ENCODE data around the gene CHMP2B. TPM values are rescaled to one million over a fixed set of nuclear protein-coding genes. Genes with fewer than 3 reads are reported as not detected.
A peak's percentile ranks its signal among the peaks of the same experiment; 100 is the strongest.
"Not testable (repeated sequence)": the region's sequence is repeated elsewhere in the genome, so short reads cannot be mapped to it uniquely, and the experiment has no call there.

The CHMP2B gene
- total and polyA plus RNA-seq, 5 experiments from 2014 or later: 25.6 to 57.0 (median 41.8) TPM

DNA sequence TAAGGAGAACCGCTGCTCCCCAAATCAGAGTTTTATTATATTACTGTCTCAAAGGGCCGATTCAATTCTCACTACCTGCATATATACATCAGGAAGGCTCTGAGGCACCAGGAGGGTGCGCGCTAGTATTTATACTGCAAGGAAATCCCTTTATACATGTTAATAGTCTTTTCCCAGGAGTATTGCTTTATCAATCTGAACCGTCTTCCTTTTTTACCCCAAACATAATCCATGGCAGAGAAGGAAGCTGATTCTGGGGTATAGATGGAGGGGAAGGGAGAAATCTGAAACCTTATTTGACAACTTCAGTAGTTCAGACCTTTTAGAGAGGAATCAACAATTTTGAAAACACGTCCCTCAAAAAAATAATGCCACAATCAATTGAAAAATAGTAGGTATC, 49.4 kb downstream of the CHMP2B start, which contains the start of gene POU1F1:
Gene POU1F1 (minus strand): TSS at position 101 of the 400 bp plus-strand sequence. CDS start 122 bp downstream, outside the sequence.
- POLR2A ChIA-PET: no interaction called here
- H3K36me3 Mint-ChIP-seq: no peaks in the 10 kb centered on the region
- peaks cover 0 to 1% (median 0%) of the 10 kb centered on the region in 5 donors for H3K27me3 Mint-ChIP-seq
- H3K4me3 Mint-ChIP-seq: no peak within 1 kb of the TSS
- peaks cover 0 to 2% (median 1%) of the 10 kb centered on the region in 4 donors for H3K4me1 Mint-ChIP-seq
- H3K27ac Mint-ChIP-seq: no peak within 1 kb of the TSS
- no peaks in the 10 kb centered on the region for H3K9me3 Mint-ChIP-seq
- ATAC-seq: no peak
- no peak for DNase-seq

GRCh38 chr3:87287011-87287410, 59.9 kb downstream of the CHMP2B start:
- H3K9me3 Mint-ChIP-seq: no peaks in the 10 kb centered on the region

DNA sequence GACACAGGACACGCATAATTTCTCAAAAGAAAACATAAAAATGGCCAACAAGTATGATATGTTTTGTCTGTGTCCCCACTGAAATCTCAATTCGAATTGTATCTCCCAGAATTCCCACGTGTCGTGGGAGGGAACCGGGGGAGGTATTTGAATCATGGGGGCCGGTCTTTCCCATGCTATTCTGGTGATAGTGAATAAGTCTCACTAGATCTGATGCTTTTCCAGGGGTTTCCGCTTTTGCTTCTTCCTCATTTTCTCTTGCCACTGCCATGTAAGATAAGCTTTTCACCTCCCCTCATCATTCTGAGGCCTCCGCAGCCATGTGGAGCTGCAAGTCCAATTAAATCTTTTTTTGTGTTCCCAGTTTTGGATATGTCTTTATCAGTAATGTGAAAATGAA, 61.3 kb downstream of the CHMP2B start:
- H3K9me3 Mint-ChIP-seq: no peaks in the 10 kb centered on the region
- no peak overlapping the region for H3K4me3 Mint-ChIP-seq
- ATAC-seq (no peak), DNase-seq (no peak)
- H3K36me3 Mint-ChIP-seq: peaks cover 0 to 2% (median 0%) of the 10 kb centered on the region in 3 donors
- H3K27ac Mint-ChIP-seq: no peak overlapping the region
- peaks cover 0 to 4% (median 2%) of the 10 kb centered on the region in 5 donors for H3K27me3 Mint-ChIP-seq
- no peaks in the 10 kb centered on the region for H3K4me1 Mint-ChIP-seq
- POLR2A ChIA-PET: no interaction called here

More at GRCh38 chr3:87287011-87287410, 59.9 kb downstream of the CHMP2B start:
- no peaks in the 10 kb centered on the region for H3K4me1 Mint-ChIP-seq
- ATAC-seq: no peak
- H3K27ac Mint-ChIP-seq: no peak overlapping the region
- DNase-seq: no peak
- H3K27me3 Mint-ChIP-seq: peaks cover 0 to 4% (median 2%) of the 10 kb centered on the region in 5 donors
- H3K36me3 Mint-ChIP-seq: peaks cover 0 to 2% (median 0%) of the 10 kb centered on the region in 3 donors
- H3K4me3 Mint-ChIP-seq: no peak overlapping the region
- POLR2A ChIA-PET: no interaction called here

- no peak overlapping the region for H3K27ac Mint-ChIP-seq
- ATAC-seq (peak in 1 of 2 donors; percentile 63), DNase-seq (peak in 3 of 10 donors; percentile 21 to 36 (median 35))
- no peaks in the 10 kb centered on the region for H3K4me1 Mint-ChIP-seq
- no peaks in the 10 kb centered on the region for H3K9me3 Mint-ChIP-seq
- POLR2A ChIA-PET: no interaction called here
- no peak overlapping the region for H3K4me3 Mint-ChIP-seq
- H3K36me3 Mint-ChIP-seq: no peaks in the 10 kb centered on the region
- H3K27me3 Mint-ChIP-seq: peaks cover 0 to 4% (median 0%) of the 10 kb centered on the region in 5 donors
Measured at GRCh38 chr3:87298111-87298718, 71.1 kb downstream of the CHMP2B start.

DNA sequence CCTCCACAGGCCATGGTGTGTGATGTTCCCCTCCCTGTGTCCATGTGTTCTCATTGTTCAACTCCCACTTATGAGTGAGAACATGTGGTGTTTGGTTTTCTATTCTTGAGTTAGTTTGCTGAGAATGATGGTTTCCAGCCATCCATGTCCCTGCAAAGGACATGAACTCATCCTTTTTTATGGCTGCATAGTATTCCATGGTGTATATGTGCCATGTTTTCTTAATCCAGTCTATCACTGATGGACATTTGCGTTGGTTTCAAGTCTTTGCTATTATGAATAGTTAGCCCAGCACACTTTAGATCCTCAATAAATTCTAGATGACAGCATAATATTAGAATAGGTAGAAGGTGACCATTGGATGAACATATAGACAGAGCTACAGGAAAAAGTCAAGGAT, 77.9 kb downstream of the CHMP2B start:
- H3K27me3 Mint-ChIP-seq: peaks cover 0 to 11% (median 3%) of the 10 kb centered on the region in 5 donors
- H3K9me3 Mint-ChIP-seq, POLR2A ChIA-PET: not testable (repeated sequence)

More for the DNA sequence above, 77.9 kb downstream of the CHMP2B start:
- DNase-seq, H3K4me3 Mint-ChIP-seq, ATAC-seq, H3K27ac Mint-ChIP-seq, H3K36me3 Mint-ChIP-seq, H3K4me1 Mint-ChIP-seq: not testable (repeated sequence)

Small RNAs within 50 kb of the gene (microRNA-seq; reads per million reads assigned to microRNA genes)
- gene MIR4795 (ENCODE audit: borderline microRNAs expressed): not detected

Other genes starting within 250 kb of the CHMP2B start
- not detected for gene VGLL3, start 236.2 kb upstream of the CHMP2B start, total RNA-seq
- not detected for gene VGLL3, start 236.2 kb upstream of the CHMP2B start, polyA plus RNA-seq
- not detected for gene POU1F1, start 49.3 kb downstream of the CHMP2B start, total RNA-seq
- gene POU1F1, start 49.3 kb downstream of the CHMP2B start, polyA plus RNA-seq: not detected